ENCODE data around the gene MOXD1. TPM values are rescaled to one million over a fixed set of nuclear protein-coding genes. Genes with fewer than 3 reads are reported as not detected.

The MOXD1 gene
- total RNA-seq, 4 donors from 2014 or later, result 5.5 to 16.3 (median 8.3) TPM; not detected in 1

DNA sequence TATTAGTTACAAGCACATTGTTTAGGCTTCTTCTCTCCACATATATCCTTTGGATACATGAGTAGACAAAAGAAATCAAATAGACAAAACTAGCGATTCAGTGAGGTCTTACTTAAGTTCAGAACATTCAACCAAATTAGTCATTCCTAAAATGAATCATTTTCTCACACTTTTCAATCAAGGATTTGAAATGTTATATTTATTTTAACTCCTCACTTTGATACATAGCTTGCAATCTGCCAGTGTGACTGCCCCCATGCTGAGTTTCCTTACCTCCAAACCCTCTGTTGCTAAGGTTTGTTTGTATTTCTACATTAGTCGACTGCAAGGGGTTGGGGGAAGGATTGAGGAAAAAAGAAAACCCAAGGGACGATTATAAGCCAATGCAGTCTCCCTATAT lies 3.5 kb upstream of the MOXD1 start:
- intact Hi-C loops (cut with DNase I; ENCODE audit: low total_unique reads) (loop anchor here (5.0 kb wide), 1 partner anchor 598 kb away; no protein-coding TSS in a partner anchor), in situ Hi-C loops (cut with MboI; ENCODE audit: low pct_ligation_motif_present in 1 of 4, low pct_unique_long_range_greater_than_20kb in 1 of 4, low sequenced_read_pairs in 3 of 4) (no loop called here)
- Histone ChIP-seq H3K9me3 (no peaks in the 10 kb centered on the region), H3K27ac (no peak overlapping the region), H3K4me3 (no peak overlapping the region), H3K36me3 (no peaks in the 10 kb centered on the region), H3K27me3 (peaks cover 46% of the 10 kb centered on the region), H3K4me1 (peaks cover 0 to 21% (median 7%) of the 10 kb centered on the region in 4 donors)
- TF ChIP-seq, protein P1, sequence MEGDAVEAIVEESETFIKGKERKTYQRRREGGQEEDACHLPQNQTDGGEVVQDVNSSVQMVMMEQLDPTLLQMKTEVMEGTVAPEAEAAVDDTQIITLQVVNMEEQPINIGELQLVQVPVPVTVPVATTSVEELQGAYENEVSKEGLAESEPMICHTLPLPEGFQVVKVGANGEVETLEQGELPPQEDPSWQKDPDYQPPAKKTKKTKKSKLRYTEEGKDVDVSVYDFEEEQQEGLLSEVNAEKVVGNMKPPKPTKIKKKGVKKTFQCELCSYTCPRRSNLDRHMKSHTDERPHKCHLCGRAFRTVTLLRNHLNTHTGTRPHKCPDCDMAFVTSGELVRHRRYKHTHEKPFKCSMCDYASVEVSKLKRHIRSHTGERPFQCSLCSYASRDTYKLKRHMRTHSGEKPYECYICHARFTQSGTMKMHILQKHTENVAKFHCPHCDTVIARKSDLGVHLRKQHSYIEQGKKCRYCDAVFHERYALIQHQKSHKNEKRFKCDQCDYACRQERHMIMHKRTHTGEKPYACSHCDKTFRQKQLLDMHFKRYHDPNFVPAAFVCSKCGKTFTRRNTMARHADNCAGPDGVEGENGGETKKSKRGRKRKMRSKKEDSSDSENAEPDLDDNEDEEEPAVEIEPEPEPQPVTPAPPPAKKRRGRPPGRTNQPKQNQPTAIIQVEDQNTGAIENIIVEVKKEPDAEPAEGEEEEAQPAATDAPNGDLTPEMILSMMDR (IDR thresholded peaks at IDR 0.05), result no peak
- TF ChIP-seq EP300 (IDR thresholded peaks at IDR 0.05; ENCODE audit: low read depth) (no peak), POLR2A (IDR thresholded peaks at IDR 0.05) (no peak), POLR2AphosphoS5 (IDR thresholded peaks at IDR 0.05) (no peak)
- WGBS, 2 donors (ENCODE audit: low coverage in 1 of 2), result 28 to 54% methylated on average over 3 of the region's 3 CpGs
- DNase-seq, result no peak

DNA sequence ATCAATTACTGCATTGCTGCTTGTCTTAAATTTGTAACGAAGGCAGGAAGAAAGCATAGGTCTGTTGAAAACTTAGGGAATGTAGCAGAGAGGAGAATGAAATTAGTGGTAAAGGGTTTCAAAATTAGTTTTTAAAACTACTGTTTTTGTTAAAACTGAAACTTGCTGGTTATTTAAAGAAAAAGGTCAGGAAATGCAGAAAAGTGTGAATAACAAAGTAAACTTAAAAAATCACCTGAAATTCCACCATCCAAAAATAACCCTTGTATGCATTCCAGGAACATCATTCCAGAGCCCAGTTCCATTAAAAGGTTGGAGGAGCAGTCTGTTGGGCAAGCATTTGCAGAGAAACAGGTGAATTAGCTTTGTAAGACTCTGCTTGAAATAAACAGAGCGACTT lies 3.1 kb upstream of the MOXD1 start:
- intact Hi-C loops (cut with DNase I; ENCODE audit: low total_unique reads) (no loop called here), in situ Hi-C loops (cut with MboI; ENCODE audit: low pct_ligation_motif_present in 1 of 4, low pct_unique_long_range_greater_than_20kb in 1 of 4, low sequenced_read_pairs in 3 of 4) (no loop called here)
- TF ChIP-seq, protein P1 (IDR thresholded peaks at IDR 0.05), result no peak
- no peak for TF ChIP-seq POLR2A (IDR thresholded peaks at IDR 0.05)
- TF ChIP-seq POLR2AphosphoS5 (IDR thresholded peaks at IDR 0.05), result no peak
- no peak for TF ChIP-seq EP300 (IDR thresholded peaks at IDR 0.05; ENCODE audit: low read depth)
- Histone ChIP-seq H3K36me3 (no peaks in the 10 kb centered on the region), H3K27me3 (peaks cover 51% of the 10 kb centered on the region), H3K4me1 (peaks cover 0 to 21% (median 7%) of the 10 kb centered on the region in 4 donors), H3K27ac (no peak overlapping the region), H3K4me3 (no peak overlapping the region), H3K9me3 (no peaks in the 10 kb centered on the region)
- 69 to 70% methylated on average over 2 of the region's 2 CpGs for WGBS, 2 donors (ENCODE audit: low coverage in 1 of 2)
- no peak for DNase-seq

DNA sequence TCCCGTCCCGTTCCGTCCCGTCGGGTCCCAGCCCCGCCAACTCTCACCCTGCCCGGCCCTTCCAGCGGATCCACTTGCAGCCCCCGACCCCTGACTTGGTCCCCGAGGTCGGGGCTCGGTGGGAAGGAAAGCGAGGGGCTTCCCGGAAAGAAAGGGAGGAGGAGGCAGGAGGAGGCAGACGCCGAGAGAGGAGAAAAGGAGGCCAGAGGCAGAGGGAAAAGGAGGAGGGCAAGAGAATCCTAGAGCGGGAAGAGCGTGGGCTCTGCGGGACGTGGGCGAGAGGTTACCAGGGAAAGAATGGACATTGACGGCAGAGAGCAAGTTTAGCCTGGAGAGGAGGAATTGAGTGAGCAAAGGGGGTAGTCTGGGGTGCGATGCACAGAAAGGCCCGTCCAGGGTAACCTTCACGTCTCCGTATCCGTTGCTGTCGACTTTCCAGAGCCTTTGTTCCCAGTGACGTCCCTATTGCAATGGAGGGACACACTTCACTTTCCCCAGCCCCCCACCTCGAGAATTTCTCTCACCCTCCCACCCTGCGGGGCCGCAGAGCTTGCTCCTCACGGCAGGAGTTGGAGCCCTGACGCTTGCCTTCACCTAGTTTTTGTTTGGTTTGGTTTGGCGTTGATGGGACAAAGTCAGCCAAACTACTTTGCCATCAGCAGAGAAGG lies 477 bp upstream of the MOXD1 start:
- TF ChIP-seq, protein P1 (IDR thresholded peaks at IDR 0.05), result no peak
- H3K27ac ChIP-seq, result peak overlapping the region in 2 of 4 donors; percentile 15 to 60
- WGBS, 2 donors (ENCODE audit: low coverage in 1 of 2), result 17 to 24% methylated on average over 16 to 35 of the region's 35 CpGs
- in situ Hi-C loops (cut with MboI; ENCODE audit: low pct_ligation_motif_present in 1 of 4, low pct_unique_long_range_greater_than_20kb in 1 of 4, low sequenced_read_pairs in 3 of 4) (no loop called here), intact Hi-C loops (cut with DNase I; ENCODE audit: low total_unique reads) (no loop called here)
- no peaks in the 10 kb centered on the region for H3K9me3 ChIP-seq
- H3K4me3 ChIP-seq, result peak overlapping the region in 3 of 4 donors; percentile 49 to 73 (median 62)
- H3K4me1 ChIP-seq, result peaks cover 0 to 21% (median 7%) of the 10 kb centered on the region in 4 donors
- DNase-seq, result no peak
- no peaks in the 10 kb centered on the region for H3K36me3 ChIP-seq
- H3K27me3 ChIP-seq, result peaks cover 51% of the 10 kb centered on the region

DNA sequence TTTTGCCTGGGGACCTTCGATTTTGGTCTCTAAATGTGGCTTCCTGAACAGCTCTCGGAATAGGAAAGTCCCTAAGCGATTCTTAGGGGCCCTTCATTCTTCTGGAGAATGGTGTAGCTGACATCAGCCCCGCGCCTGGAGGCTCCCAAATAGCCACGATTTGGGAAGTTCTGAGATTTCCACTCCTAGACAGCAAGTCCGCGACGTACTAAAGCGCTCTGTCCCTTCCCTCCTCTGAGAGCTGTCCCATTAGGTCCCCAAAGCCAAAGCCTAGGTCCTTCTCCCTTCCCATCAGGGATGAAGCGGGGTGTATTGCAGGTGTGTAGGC lies 756 bp downstream of the MOXD1 start:
- H3K9me3 ChIP-seq, result peaks cover 0 to 4% of the 10 kb centered on the region in 2 donors
- H3K27me3 ChIP-seq, result peaks cover 50% of the 10 kb centered on the region
- H3K27ac ChIP-seq, result peak overlapping the region; percentile 40 to 60 (median 56)
- DNase-seq, result no peak
- peak overlapping the region; percentile 34 to 73 (median 56) for H3K4me3 ChIP-seq
- H3K4me1 ChIP-seq, result peaks cover 0 to 21% (median 7%) of the 10 kb centered on the region in 4 donors
- no peak for TF ChIP-seq POLR2A (IDR thresholded peaks at IDR 0.05)
- TF ChIP-seq POLR2AphosphoS5 (IDR thresholded peaks at IDR 0.05), result no peak
- intact Hi-C loops (cut with DNase I; ENCODE audit: low total_unique reads), result no loop called here
- no peaks in the 10 kb centered on the region for H3K36me3 ChIP-seq
- WGBS, 2 donors (ENCODE audit: low coverage in 1 of 2), result 0 to 43% methylated on average over 1 to 11 of the region's 11 CpGs
- in situ Hi-C loops (cut with MboI; ENCODE audit: low pct_ligation_motif_present in 1 of 4, low pct_unique_long_range_greater_than_20kb in 1 of 4, low sequenced_read_pairs in 3 of 4), result no loop called here
